ENCODE results near the gene ANO7.

ANO7 gene

DNA sequence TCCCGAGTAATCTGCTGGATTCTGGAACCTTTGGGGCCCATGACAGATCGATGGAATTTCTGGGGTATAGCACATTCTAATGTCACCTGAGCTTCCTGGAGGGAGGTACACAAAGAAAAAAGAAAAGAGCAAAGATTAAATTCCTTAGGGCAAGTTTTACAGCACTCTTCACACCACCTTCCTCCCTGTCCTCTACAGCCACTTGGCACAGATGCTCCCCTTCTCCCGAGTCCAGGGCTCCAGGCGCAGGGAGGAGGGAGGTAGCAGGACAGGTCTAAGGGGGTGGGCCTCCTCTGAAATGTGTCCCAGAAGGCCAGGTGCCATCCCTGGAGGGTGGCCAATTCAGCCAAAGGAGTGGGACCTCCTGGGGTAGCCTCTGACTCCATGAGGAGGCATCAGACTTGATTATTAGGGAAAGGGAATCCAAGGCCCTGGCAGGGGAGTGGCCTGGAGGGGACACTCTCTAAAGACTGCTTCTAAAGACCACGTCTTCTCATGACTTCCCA, 50.3 kb downstream of the ANO7 start:
- peaks cover 97% of the 10 kb centered on the region for H3K36me3 ChIP-seq (replicated peaks)
- no peak overlapping the region for H3K4me3 ChIP-seq (ENCODE audit: low read depth, low read length)
- no peaks in the 10 kb centered on the region for H3K27me3 ChIP-seq (replicated peaks)
- TF ChIP-seq, protein P1, sequence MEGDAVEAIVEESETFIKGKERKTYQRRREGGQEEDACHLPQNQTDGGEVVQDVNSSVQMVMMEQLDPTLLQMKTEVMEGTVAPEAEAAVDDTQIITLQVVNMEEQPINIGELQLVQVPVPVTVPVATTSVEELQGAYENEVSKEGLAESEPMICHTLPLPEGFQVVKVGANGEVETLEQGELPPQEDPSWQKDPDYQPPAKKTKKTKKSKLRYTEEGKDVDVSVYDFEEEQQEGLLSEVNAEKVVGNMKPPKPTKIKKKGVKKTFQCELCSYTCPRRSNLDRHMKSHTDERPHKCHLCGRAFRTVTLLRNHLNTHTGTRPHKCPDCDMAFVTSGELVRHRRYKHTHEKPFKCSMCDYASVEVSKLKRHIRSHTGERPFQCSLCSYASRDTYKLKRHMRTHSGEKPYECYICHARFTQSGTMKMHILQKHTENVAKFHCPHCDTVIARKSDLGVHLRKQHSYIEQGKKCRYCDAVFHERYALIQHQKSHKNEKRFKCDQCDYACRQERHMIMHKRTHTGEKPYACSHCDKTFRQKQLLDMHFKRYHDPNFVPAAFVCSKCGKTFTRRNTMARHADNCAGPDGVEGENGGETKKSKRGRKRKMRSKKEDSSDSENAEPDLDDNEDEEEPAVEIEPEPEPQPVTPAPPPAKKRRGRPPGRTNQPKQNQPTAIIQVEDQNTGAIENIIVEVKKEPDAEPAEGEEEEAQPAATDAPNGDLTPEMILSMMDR (IDR thresholded peaks at IDR 0.05; ENCODE audit: low read depth, low read length, missing control alignments), result no peak
- H3K27ac ChIP-seq, result no peak overlapping the region
- DNase-seq, result no peak
- in situ Hi-C loops (cut with HindIII; ENCODE audit: low pct_ligation_motif_present, low sequenced_read_pairs), result no loop called here

DNA sequence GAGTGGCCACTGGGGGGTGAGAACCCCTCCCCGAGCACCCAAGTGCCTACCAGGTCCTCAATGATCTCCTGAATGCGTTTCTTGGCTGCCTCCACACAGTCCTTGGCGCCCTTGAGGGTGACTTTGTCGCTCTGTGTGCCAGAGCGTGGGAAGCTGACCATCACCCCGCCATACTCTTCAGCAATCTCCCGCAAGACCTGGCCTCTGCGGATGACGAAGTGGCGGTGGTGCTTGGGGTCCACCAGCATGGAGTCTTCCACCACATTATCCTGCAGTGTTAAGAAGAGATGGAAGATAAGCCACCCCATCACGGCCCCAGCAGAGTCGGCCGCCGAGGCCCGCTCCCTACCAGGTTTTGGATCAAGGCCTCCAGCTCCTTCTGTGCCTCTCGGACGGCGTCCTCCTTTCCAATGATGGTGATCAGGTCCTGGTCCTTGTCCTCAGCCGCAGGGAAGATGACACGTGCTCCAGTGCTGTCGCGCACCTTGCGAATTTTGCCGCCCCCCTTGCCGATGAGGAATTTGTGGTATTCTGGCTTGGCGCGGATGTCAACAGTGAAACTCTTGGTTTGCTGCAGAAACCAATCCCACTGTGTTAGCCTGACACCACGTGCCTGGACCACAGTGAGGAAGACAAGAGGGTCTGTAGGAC, 51.2 kb downstream of the ANO7 start:
- in situ Hi-C loops (cut with HindIII; ENCODE audit: low pct_ligation_motif_present, low sequenced_read_pairs), result no loop called here
- no peaks in the 10 kb centered on the region for H3K27me3 ChIP-seq (replicated peaks)
- H3K4me3 ChIP-seq (ENCODE audit: low read depth, low read length), result no peak overlapping the region
- peaks cover 97% of the 10 kb centered on the region for H3K36me3 ChIP-seq (replicated peaks)
- DNase-seq, result no peak
- no peak overlapping the region for H3K27ac ChIP-seq
- TF ChIP-seq, protein P1 (IDR thresholded peaks at IDR 0.05; ENCODE audit: low read depth, low read length, missing control alignments), result no peak

DNA sequence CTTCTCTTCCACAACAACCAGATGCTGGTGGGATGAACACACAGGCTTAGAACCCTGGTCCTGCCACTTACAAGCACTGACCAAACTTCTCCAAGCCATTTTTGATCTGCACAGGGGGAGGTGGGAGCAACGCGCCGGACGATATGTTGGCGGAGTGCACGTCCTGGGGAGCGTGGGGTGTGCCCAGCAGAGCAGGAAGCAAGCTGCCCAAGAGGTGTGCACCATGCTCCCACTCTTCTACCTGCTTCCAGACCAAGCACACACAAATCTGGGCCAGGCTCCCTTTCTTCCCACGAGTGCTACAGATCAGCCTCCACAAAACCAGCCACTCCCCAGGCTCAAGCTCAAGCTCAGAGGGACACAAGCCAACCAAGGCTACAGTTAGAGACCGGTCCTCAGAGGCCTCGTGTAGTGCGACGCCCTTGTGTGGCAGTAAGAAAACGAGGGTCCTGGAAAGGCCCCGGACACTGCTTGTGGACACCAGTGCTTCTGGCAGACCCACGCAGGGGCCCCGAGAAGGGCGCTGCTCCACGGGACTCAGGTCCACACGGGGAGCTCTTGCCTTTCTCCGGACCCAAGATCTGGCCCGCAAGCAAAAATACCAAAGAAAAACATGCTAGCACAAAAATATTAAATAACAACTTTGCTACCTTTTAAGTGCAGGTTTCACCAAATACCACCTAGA, 52.0 kb downstream of the ANO7 start:
- H3K27ac ChIP-seq, result no peak overlapping the region
- in situ Hi-C loops (cut with HindIII; ENCODE audit: low pct_ligation_motif_present, low sequenced_read_pairs), result no loop called here
- H3K36me3 ChIP-seq (replicated peaks), result peaks cover 97% of the 10 kb centered on the region
- no peak for DNase-seq
- H3K4me3 ChIP-seq (ENCODE audit: low read depth, low read length), result no peak overlapping the region
- TF ChIP-seq, protein P1 (IDR thresholded peaks at IDR 0.05; ENCODE audit: low read depth, low read length, missing control alignments), result no peak
- no peaks in the 10 kb centered on the region for H3K27me3 ChIP-seq (replicated peaks)

DNA sequence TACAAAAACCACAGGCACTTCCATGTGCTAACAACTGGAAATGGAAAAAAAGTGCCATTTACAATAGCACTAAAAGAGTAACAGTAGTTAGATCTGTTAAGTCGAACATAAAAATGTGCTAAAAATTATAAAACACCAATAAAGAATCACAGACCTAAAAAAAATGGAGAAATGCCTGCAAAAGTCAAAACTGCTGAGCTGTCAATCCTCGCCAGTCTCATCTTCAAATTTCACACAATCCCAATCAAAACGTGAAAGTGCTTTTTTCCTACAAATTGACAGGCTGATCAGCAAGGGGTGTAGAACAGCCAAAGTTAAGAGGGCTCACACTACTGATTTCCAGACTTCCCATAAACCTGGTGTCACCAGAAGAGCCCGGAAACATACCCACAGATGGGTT, 53.2 kb downstream of the ANO7 start:
- in situ Hi-C loops (cut with HindIII; ENCODE audit: low pct_ligation_motif_present, low sequenced_read_pairs), result no loop called here
- peaks cover 97% of the 10 kb centered on the region for H3K36me3 ChIP-seq (replicated peaks)

DNA sequence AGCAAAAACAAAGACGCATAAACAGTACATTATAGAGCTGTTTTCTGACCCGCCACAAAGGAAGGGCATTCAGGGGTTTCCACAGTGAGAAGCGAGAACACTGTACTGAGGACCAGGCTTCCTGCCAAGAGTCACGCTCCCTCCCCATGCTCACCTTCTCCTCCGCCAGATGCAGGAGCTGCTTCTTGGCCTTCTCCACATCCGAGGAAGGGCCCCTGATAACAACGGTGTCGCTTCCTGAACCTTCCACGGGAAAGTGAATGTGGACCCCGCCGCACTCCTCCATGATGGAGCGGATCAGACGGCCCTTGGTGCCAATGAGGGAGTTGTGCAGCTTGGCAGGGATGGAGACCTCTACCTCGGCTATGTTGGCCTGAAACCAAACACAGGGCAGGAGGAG, 53.8 kb downstream of the ANO7 start:
- Histone ChIP-seq H3K27ac (no peak overlapping the region), H3K27me3 (replicated peaks) (no peaks in the 10 kb centered on the region), H3K4me3 (ENCODE audit: low read depth, low read length) (no peak overlapping the region), H3K36me3 (replicated peaks) (peaks cover 97% of the 10 kb centered on the region)
- no peak for DNase-seq
- in situ Hi-C loops (cut with HindIII; ENCODE audit: low pct_ligation_motif_present, low sequenced_read_pairs), result no loop called here
- TF ChIP-seq, protein P1 (IDR thresholded peaks at IDR 0.05; ENCODE audit: low read depth, low read length, missing control alignments), result no peak

More for the DNA sequence above, 53.2 kb downstream of the ANO7 start:
- Histone ChIP-seq H3K27ac (no peak overlapping the region), H3K27me3 (replicated peaks) (no peaks in the 10 kb centered on the region), H3K4me3 (ENCODE audit: low read depth, low read length) (no peak overlapping the region)
- TF ChIP-seq, protein P1 (IDR thresholded peaks at IDR 0.05; ENCODE audit: low read depth, low read length, missing control alignments), result no peak
- DNase-seq, result no peak

All from brain microvascular endothelial cell (primary cell).